Measurements from ENCODE around the gene SLC25A26. TPM values are rescaled to one million over a fixed set of nuclear protein-coding genes. Genes with fewer than 3 reads are reported as not detected.

Gene SLC25A26
- polyA plus RNA-seq, 5 donors: 18.3 to 29.5 (median 24.3) TPM

Other genes starting within 250 kb of the SLC25A26 start
- 10 to 100 TPM; 17.5 to 29.3 (median 27.6) TPM for gene MAGI1, start 182.1 kb upstream of the SLC25A26 start, polyA plus RNA-seq (ENCODE audit: insufficient read depth in 1 of 5, insufficient read length in 5 of 5, low replicate concordance in 1 of 5)

Measured in right lung (tissue), 5 donors.